Testis (tissue), 2 donors: ENCODE measurements around the gene SHBG.

Experiments
- POLR2A ChIP-seq: fragments of 450-650 bp; IDR thresholded peaks from one replicate; pipeline ENCODE4 v1.6.1; 2017; ENCODE audit warnings: antibody characterized with exemption, mild to moderate bottlenecking, moderate library complexity
- TF ChIP-seq, protein P1 (sequence below), 3 experiments: fragments of 450-650 bp in 2 of 3; fragments of 200-600 bp in 1 of 3; sonication (generic) in 1 of 3; IDR thresholded peaks; one replicate each; pipeline ENCODE4 v1.5.1; 2016 to 2019; ENCODE audit warnings: antibody characterized with exemption in 3 of 3, mild to moderate bottlenecking in 2 of 3, moderate library complexity in 1 of 3

DNA sequence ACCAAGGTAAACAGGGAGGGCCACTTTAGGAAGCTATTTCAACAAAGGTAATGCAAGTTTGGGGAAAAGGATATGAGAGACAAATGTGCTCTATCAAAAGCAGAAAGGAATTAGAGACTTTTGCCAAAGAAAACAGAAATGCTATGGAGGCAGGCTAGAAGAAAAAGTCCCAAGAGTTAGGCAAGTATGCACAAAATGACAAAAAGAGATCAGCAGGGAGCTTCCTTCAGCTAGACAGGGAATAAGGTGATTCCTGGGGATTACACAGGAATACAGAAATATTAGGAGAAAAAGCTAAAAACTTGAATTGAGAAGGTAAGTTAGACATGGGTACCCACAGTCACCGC lies 17.7 kb upstream of the SHBG start:
- TF ChIP-seq, protein P1, sequence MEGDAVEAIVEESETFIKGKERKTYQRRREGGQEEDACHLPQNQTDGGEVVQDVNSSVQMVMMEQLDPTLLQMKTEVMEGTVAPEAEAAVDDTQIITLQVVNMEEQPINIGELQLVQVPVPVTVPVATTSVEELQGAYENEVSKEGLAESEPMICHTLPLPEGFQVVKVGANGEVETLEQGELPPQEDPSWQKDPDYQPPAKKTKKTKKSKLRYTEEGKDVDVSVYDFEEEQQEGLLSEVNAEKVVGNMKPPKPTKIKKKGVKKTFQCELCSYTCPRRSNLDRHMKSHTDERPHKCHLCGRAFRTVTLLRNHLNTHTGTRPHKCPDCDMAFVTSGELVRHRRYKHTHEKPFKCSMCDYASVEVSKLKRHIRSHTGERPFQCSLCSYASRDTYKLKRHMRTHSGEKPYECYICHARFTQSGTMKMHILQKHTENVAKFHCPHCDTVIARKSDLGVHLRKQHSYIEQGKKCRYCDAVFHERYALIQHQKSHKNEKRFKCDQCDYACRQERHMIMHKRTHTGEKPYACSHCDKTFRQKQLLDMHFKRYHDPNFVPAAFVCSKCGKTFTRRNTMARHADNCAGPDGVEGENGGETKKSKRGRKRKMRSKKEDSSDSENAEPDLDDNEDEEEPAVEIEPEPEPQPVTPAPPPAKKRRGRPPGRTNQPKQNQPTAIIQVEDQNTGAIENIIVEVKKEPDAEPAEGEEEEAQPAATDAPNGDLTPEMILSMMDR (IDR thresholded peaks at IDR 0.05) = no peak
- TF ChIP-seq POLR2A = no peak
